ENCODE results near the gene OCIAD1.
"Not testable (repeated sequence)": the region's sequence is repeated elsewhere in the genome, so short reads cannot be mapped to it uniquely, and the experiment has no call there.

Gene OCIAD1

GRCh38 chr4:48799157-48799556 is 31.7 kb upstream of the OCIAD1 start:
- no peak overlapping the region for H3K4me3 ChIP-seq (ENCODE audit: low read depth, low read length)
- TF ChIP-seq, protein P1, sequence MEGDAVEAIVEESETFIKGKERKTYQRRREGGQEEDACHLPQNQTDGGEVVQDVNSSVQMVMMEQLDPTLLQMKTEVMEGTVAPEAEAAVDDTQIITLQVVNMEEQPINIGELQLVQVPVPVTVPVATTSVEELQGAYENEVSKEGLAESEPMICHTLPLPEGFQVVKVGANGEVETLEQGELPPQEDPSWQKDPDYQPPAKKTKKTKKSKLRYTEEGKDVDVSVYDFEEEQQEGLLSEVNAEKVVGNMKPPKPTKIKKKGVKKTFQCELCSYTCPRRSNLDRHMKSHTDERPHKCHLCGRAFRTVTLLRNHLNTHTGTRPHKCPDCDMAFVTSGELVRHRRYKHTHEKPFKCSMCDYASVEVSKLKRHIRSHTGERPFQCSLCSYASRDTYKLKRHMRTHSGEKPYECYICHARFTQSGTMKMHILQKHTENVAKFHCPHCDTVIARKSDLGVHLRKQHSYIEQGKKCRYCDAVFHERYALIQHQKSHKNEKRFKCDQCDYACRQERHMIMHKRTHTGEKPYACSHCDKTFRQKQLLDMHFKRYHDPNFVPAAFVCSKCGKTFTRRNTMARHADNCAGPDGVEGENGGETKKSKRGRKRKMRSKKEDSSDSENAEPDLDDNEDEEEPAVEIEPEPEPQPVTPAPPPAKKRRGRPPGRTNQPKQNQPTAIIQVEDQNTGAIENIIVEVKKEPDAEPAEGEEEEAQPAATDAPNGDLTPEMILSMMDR (IDR thresholded peaks at IDR 0.05; ENCODE audit: low read depth, low read length), result no peak
- in situ Hi-C loops (cut with HindIII; ENCODE audit: low sequenced_read_pairs), result no loop called here
- DNase-seq (ENCODE audit: low read depth, low spot score), result no peak

DNA sequence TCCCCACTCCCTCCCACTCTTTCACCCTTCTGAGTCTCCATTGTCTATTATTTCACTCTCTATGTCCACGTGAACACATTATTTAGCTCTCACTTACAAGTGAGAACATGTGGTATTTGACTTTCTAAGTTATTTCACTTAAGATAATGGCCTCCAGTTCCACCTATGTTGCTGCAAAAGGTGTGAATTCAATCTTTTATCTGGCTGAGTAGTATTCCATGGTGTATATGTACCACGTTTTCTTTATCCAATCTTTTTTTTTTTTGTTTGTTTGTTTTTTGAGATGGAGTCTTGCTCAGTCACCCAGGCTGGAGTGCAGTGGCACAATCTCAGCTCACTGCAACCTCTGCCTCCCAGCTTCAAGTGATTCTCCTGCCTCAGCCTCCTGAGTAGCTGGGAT is 30.7 kb upstream of the OCIAD1 start:
- H3K4me3 ChIP-seq (ENCODE audit: low read depth, low read length); DNase-seq (ENCODE audit: low read depth, low spot score); in situ Hi-C loops (cut with HindIII; ENCODE audit: low sequenced_read_pairs): not testable (repeated sequence)

GRCh38 chr4:48801016-48801715 is 29.7 kb upstream of the OCIAD1 start:
- TF ChIP-seq, protein P1 (IDR thresholded peaks at IDR 0.05; ENCODE audit: low read depth, low read length), result no peak
- in situ Hi-C loops (cut with HindIII; ENCODE audit: low sequenced_read_pairs), result no loop called here
- H3K4me3 ChIP-seq (ENCODE audit: low read depth, low read length), result no peak overlapping the region
- no peak for DNase-seq (ENCODE audit: low read depth, low spot score)

GRCh38 chr4:48804584-48805301 is 26.1 kb upstream of the OCIAD1 start:
- TF ChIP-seq, protein P1 (IDR thresholded peaks at IDR 0.05; ENCODE audit: low read depth, low read length), result no peak
- no peak overlapping the region for H3K4me3 ChIP-seq (ENCODE audit: low read depth, low read length)
- in situ Hi-C loops (cut with HindIII; ENCODE audit: low sequenced_read_pairs), result no loop called here
- DNase-seq (ENCODE audit: low read depth, low spot score), result no peak

GRCh38 chr4:48812866-48813265 is 18.0 kb upstream of the OCIAD1 start:
- in situ Hi-C loops (cut with HindIII; ENCODE audit: low sequenced_read_pairs), result no loop called here
- TF ChIP-seq, protein P1 (IDR thresholded peaks at IDR 0.05; ENCODE audit: low read depth, low read length), result no peak
- no peak for DNase-seq (ENCODE audit: low read depth, low spot score)
- no peak overlapping the region for H3K4me3 ChIP-seq (ENCODE audit: low read depth, low read length)

DNA sequence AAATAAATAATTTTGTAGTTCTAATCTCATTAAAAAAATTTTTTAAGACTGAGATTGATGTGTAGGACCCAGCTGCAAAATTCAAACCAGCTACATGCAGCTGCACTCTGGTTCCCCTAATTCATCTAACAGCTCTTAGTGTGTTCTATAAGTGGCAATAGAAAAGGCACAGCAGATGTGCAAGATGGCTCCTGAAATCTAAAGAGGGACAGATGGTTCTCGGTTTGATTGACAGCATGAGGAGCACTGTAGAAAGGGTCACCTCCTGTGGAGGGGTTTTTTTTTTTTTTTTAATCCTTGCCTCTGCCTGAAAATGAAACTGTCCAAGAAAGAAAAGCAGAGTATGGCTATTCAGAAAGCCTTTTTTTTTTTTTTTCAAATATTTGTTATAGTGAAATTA is 16.9 kb upstream of the OCIAD1 start:
- DNase-seq (ENCODE audit: low read depth, low spot score), result no peak
- H3K4me3 ChIP-seq (ENCODE audit: low read depth, low read length), result no peak overlapping the region
- TF ChIP-seq, protein P1 (IDR thresholded peaks at IDR 0.05; ENCODE audit: low read depth, low read length), result no peak
- in situ Hi-C loops (cut with HindIII; ENCODE audit: low sequenced_read_pairs), result no loop called here

DNA sequence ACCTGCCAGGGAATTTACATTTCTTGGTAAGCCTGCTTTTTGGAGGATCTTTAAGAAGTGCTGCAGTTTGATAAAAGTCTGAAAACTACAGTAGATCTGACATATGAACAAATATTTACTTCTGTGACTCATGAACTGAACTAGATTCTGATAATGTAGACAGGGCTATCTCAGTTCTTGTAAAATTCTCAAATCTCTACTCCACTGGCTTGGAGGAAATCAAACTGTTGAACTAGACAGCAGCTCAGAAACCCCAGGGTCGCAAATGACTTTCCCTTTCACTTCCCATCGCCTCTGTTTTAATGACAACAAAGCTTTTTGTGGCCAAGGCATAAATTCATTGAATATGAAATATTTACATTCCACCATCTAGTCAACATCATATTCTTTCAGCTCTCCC is 15.4 kb upstream of the OCIAD1 start:
- in situ Hi-C loops (cut with HindIII; ENCODE audit: low sequenced_read_pairs), result no loop called here
- TF ChIP-seq, protein P1 (IDR thresholded peaks at IDR 0.05; ENCODE audit: low read depth, low read length), result no peak
- no peak overlapping the region for H3K4me3 ChIP-seq (ENCODE audit: low read depth, low read length)
- DNase-seq (ENCODE audit: low read depth, low spot score), result no peak

DNA sequence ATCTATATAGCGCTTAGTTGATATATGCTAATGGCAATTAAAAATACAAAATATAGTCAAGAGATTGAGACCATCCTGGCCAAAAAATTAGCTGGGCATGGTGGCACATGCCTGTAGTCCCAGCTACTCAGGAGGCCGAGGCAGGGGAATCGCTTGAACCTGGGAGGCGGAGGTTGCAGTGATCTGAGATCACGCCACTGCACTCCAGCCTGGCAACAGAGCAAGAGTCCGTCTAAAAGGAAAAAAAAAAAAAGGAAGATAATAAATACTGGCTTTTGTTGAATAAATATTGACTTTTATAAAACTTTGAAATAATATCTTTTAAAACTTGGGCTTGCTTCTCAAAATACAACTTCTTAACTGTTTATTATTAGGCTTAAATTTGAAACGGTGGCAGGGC is 14.6 kb upstream of the OCIAD1 start:
- in situ Hi-C loops (cut with HindIII; ENCODE audit: low sequenced_read_pairs); H3K4me3 ChIP-seq (ENCODE audit: low read depth, low read length); DNase-seq (ENCODE audit: low read depth, low spot score): not testable (repeated sequence)
